Measurements from ENCODE around the gene DAP. TPM values are rescaled to one million over a fixed set of nuclear protein-coding genes. Genes with fewer than 3 reads are reported as not detected.

The DAP gene
- total and polyA plus RNA-seq, 2 experiments from 2014 or later: 35.7 to 37.6 TPM

- Histone ChIP-seq H3K79me2 (replicated peaks; ENCODE audit: insufficient read depth) (peaks cover 8% of the 10 kb centered on the region; the same call in 1 of the 2 replicates), H3K4me2 (no peak overlapping the region), H3K4me1 (ENCODE audit: insufficient read depth) (0 out of 2 replicates have a peak, but pooled peaks cover 6% of the 10 kb centered on the region), H3K36me3 (ENCODE audit: insufficient read depth) (peaks cover 9% of the 10 kb centered on the region), H3F3A (replicated peaks; ENCODE audit: low read depth) (no peaks in the 10 kb centered on the region), H2AFZ (no peak overlapping the region), H3K9me2 (ENCODE audit: insufficient read depth) (no peaks in the 10 kb centered on the region), H4K20me1 (replicated peaks; ENCODE audit: insufficient read depth) (peaks cover 6% of the 10 kb centered on the region; the same call in 1 of the 2 replicates), H3K27ac (ENCODE audit: low read depth) (no peak overlapping the region), H3K27me3 (ENCODE audit: insufficient read depth) (no peaks in the 10 kb centered on the region), H3K4me3 (no peak overlapping the region)
- Mint-ChIP-seq H3K36me3 (ENCODE audit: low read depth) (peaks cover 18% of the 10 kb centered on the region), H3K4me1 (peaks cover 14% of the 10 kb centered on the region; the same call in 2 of the 3 replicates), H3K9me3 (no peaks in the 10 kb centered on the region; the same call in 2 of the 3 replicates), H3K27ac (no peak overlapping the region), H3K4me3 (no peak overlapping the region), H3K27me3 (ENCODE audit: insufficient read depth, low read depth, poor library complexity) (peaks cover 1% of the 10 kb centered on the region)
- TF ChIP-seq ZNF331 (CRISPR knock-in tag; IDR thresholded peaks at IDR 0.05; ENCODE audit: low read depth) (no peak), POLR2AphosphoS5 (IDR thresholded peaks at IDR 0.05; ENCODE audit: low read depth) (no peak), JUNB (IDR thresholded peaks at IDR 0.05; ENCODE audit: unreplicated experiment) (no peak), ZNF462 (CRISPR knock-in tag; IDR thresholded peaks at IDR 0.05) (no peak), CREB1 (CRISPR knock-in tag; IDR thresholded peaks at IDR 0.05; ENCODE audit: low read depth) (no peak), EZH2phosphoT487 (IDR thresholded peaks at IDR 0.05; ENCODE audit: unreplicated experiment) (no peak), STAT1 (IDR thresholded peaks at IDR 0.05; ENCODE audit: unreplicated experiment) (no peak), ETS1 (IDR thresholded peaks at IDR 0.05) (no peak), NANOG (IDR thresholded peaks at IDR 0.05; ENCODE audit: borderline replicate concordance) (no peak)
- DNase-seq (ENCODE audit: low spot score): no peak
- no peak for ATAC-seq
Observed at GRCh38 chr5:10747678-10748622, 13.1 kb downstream of the DAP start.
